ENCODE data around the gene GNAT2. TPM values are rescaled to one million over a fixed set of nuclear protein-coding genes. Genes with fewer than 3 reads are reported as not detected.

The GNAT2 gene
- total and polyA plus RNA-seq, 10 of the 15 experiments (the other 5 are each of a cell fraction or from before 2014, with no cell fraction given) = 0.08 to 1.3 (median 0.41) TPM

GRCh38 chr1:109611308-109611990, 8.0 kb downstream of the GNAT2 start:
- WGBS (ENCODE audit: insufficient coverage, insufficient replicate concordance, low lambda C conversion rate, missing lambda C conversion rate) = 81% methylated on average over 13 of the region's 13 CpGs
- ATAC-seq (no peak), FAIRE-seq (no peak), DNase-seq (ENCODE audit: low read depth, low spot score) (no peak)
- ChIA-PET POLR2A (no interaction called here), SMC1A (ENCODE audit: uncharacterized antibody, unreplicated experiment) (interaction anchor here (1.9 kb wide), 1 partner anchor 19 kb away, joined by 4 read pairs; no protein-coding TSS in a partner anchor), RAD21 (ENCODE audit: unreplicated experiment) (interaction anchor here (1.9 to 2.6 kb wide), 2 partner anchors 63 to 65 kb away, joined by 4 to 9 read pairs; partner anchors contain the start of gene GNAI3), CTCF (interaction anchor here (0.6 to 5.0 kb wide), 5 partner anchors 13 to 186 kb away, joined by 3 to 17 read pairs (median 3); partner anchors contain the start of gene GNAI3)
- no peak overlapping the region for H3K4me2 ChIP-seq (ENCODE audit: control insufficient read depth, insufficient read depth)
- H3K27ac ChIP-seq (ENCODE audit: control insufficient read depth, insufficient read depth) = no peak overlapping the region
- H2AFZ ChIP-seq (ENCODE audit: control insufficient read depth, low read depth, low read length) = no peak overlapping the region
- peaks cover 4% of the 10 kb centered on the region; the same call in 1 of the 2 replicates for H3K4me1 ChIP-seq (ENCODE audit: control insufficient read depth, insufficient read depth, low read length)
- intact Hi-C loops (cut with micrococcal nuclease; ENCODE audit: unreplicated experiment) = no loop called here
- no peaks in the 10 kb centered on the region for H3K36me3 ChIP-seq (ENCODE audit: control insufficient read depth in 2 of 2, insufficient read depth in 2 of 2, low read length in 1 of 2)
- H3K27me3 ChIP-seq (replicated peaks in 1 of 2; ENCODE audit: control insufficient read depth in 2 of 2, insufficient read depth in 2 of 2, low read length in 1 of 2) = no peaks in the 10 kb centered on the region
- no peaks in the 10 kb centered on the region for H3K9me3 ChIP-seq (replicated peaks; ENCODE audit: control insufficient read depth, insufficient read depth, low read length)
- no peak for TF ChIP-seq SUPT20H (IDR thresholded peaks at IDR 0.05; ENCODE audit: borderline replicate concordance, control insufficient read depth, low read depth, low read length)
- TF ChIP-seq MLLT1 (IDR thresholded peaks at IDR 0.05) = no peak
- TF ChIP-seq NFXL1 (IDR thresholded peaks at IDR 0.05; ENCODE audit: borderline replicate concordance) = no peak
- no peak for TF ChIP-seq MXI1 (IDR thresholded peaks at IDR 0.05; ENCODE audit: low read depth, low read length)
- TF ChIP-seq BACH1 (IDR thresholded peaks at IDR 0.05; ENCODE audit: borderline replicate concordance) = no peak
- TF ChIP-seq HDAC2 (IDR thresholded peaks at IDR 0.05) = no peak
- no peak for TF ChIP-seq SREBF1 (IDR thresholded peaks at IDR 0.05; ENCODE audit: low read length)
- no peak for TF ChIP-seq FOXM1 (IDR thresholded peaks at IDR 0.05; ENCODE audit: low read depth, low read length)
- no peak for TF ChIP-seq E2F8 (IDR thresholded peaks at IDR 0.05; ENCODE audit: low read depth, partially characterized antibody)
- no peak for TF ChIP-seq CTCF (IDR thresholded peaks at IDR 0.05 in 2 of 3, conservative IDR thresholded peaks at IDR 0.05 in 1 of 3; ENCODE audit: control insufficient read depth in 2 of 3, extremely low read depth in 1 of 3, insufficient read depth in 1 of 3, low read depth in 3 of 3, low read length in 3 of 3)
- no peak for TF ChIP-seq MTA3 (IDR thresholded peaks at IDR 0.05; ENCODE audit: borderline replicate concordance, low read length)
- H3K79me2 ChIP-seq (ENCODE audit: control insufficient read depth, insufficient read depth, low read length) = no peaks in the 10 kb centered on the region
- in situ Hi-C loops (cut with MboI) = no loop called here
- no peaks in the 10 kb centered on the region for H4K20me1 ChIP-seq (ENCODE audit: control insufficient read depth, insufficient read depth)
- no TSS peak for BruUV-seq (replicated peaks)
- no peak overlapping the region for H3K9ac ChIP-seq (ENCODE audit: control insufficient read depth, insufficient read depth, low read length)
- no peak overlapping the region for H3K4me3 ChIP-seq

Measured in GM12878 (cell line).